ENCODE measurements around the gene FYB2.

The FYB2 gene

GRCh38 chr1:56819387-56819899 is at the start of gene FYB2:
FYB2 (minus strand) TSS chr1:56819404; CDS start chr1:56819290, 114 bp downstream.
- no peak within 1 kb of the TSS for H3K4me3 ChIP-seq (replicated peaks in 1 of 2; ENCODE audit: low read depth in 2 of 2, low read length in 2 of 2)
- no peak for TF ChIP-seq CTCF (IDR thresholded peaks at IDR 0.05; ENCODE audit: low read depth, low read length)
- DNase-seq (ENCODE audit: low read depth in 2 of 2), result no peak

- no peak overlapping the region for H3K4me3 ChIP-seq (replicated peaks in 1 of 2; ENCODE audit: low read depth in 2 of 2, low read length in 2 of 2)
- no peak for TF ChIP-seq CTCF (IDR thresholded peaks at IDR 0.05; ENCODE audit: low read depth, low read length)
- peak in 1 of 2 donors; percentile 5 for DNase-seq (ENCODE audit: low read depth in 2 of 2)
Observed at GRCh38 chr1:56868761-56869160, 49.6 kb upstream of the FYB2 start.

DNA sequence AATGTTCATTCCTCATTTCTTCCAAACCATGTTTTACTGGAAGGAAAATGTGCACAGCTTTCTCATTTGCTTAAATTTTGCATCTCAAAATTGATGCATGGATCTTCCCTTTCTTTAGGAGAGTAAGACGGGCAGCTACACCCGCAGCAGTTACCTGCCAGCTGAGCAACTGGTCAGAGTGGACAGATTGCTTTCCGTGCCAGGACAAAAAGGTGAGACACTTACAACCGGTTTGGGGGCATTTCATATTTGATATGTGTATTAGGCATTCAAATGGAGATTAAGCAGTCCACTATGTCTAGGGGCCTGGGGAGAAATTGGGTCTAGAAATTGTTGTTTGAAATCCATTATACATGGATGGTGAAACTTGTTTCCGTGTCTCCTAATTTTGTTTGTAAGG is 48.3 kb upstream of the FYB2 start:
- no peak for TF ChIP-seq CTCF (IDR thresholded peaks at IDR 0.05; ENCODE audit: low read depth, low read length)
- DNase-seq (ENCODE audit: low read depth in 2 of 2), result no peak
- no peak overlapping the region for H3K4me3 ChIP-seq (replicated peaks in 1 of 2; ENCODE audit: low read depth in 2 of 2, low read length in 2 of 2)

- no peak for TF ChIP-seq CTCF (IDR thresholded peaks at IDR 0.05; ENCODE audit: low read depth, low read length)
- no peak overlapping the region for H3K4me3 ChIP-seq (replicated peaks in 1 of 2; ENCODE audit: low read depth in 2 of 2, low read length in 2 of 2)
- DNase-seq (ENCODE audit: low read depth in 2 of 2), result peak; percentile 20 to 64
Observed at GRCh38 chr1:56866656-56867055, 47.5 kb upstream of the FYB2 start.

- no peak for TF ChIP-seq CTCF (IDR thresholded peaks at IDR 0.05; ENCODE audit: low read depth, low read length)
- H3K4me3 ChIP-seq (replicated peaks in 1 of 2; ENCODE audit: low read depth in 2 of 2, low read length in 2 of 2), result no peak overlapping the region
- DNase-seq (ENCODE audit: low read depth in 2 of 2), result no peak
Observed at GRCh38 chr1:56864430-56864829, 45.2 kb upstream of the FYB2 start.

GRCh38 chr1:56863265-56863992 is 44.2 kb upstream of the FYB2 start:
- no peak for DNase-seq (ENCODE audit: low read depth in 2 of 2)
- TF ChIP-seq CTCF (IDR thresholded peaks at IDR 0.05; ENCODE audit: low read depth, low read length), result no peak
- H3K4me3 ChIP-seq (replicated peaks in 1 of 2; ENCODE audit: low read depth in 2 of 2, low read length in 2 of 2), result no peak overlapping the region

All from cardiac fibroblast (primary cell).